GM11168 (cell line): ENCODE measurements around the gene PROS1.
"Not testable (repeated sequence)": the region's sequence is repeated elsewhere in the genome, so short reads cannot be mapped to it uniquely, and the experiment has no call there.

Source experiments
- in situ Hi-C: fragments of 300-500 bp; cut with MboI; formaldehyde crosslinking; loops from one replicate; pipeline ENCODE4 v1.12.0; 2022; ENCODE audit warnings: low sequenced_read_pairs; ENCODE audit not compliant: unreplicated experiment

Gene PROS1

DNA sequence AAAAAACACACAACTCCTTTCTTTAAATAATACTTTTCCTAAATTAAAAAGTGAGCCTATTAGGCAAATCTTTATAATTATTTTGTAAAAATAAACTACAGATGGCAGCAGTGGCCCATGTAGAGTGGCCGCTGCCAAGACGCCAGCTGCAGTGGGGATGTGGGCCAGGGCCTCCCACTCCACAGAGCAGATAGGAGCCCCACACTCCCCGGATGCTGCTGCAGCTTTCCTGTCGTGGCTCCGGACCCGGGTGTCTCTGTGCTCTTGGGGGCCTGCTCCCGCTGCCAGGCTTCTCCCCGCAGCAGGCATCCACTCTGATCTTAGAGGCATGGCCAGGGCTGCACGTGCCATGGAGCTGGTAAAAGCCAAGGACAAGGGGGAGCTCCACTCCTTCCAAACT is 67.5 kb downstream of the PROS1 start:
- in situ Hi-C loops: no loop called here

GRCh38 chr3:93904568-93904967 is 69.1 kb downstream of the PROS1 start:
- in situ Hi-C loops: no loop called here

DNA sequence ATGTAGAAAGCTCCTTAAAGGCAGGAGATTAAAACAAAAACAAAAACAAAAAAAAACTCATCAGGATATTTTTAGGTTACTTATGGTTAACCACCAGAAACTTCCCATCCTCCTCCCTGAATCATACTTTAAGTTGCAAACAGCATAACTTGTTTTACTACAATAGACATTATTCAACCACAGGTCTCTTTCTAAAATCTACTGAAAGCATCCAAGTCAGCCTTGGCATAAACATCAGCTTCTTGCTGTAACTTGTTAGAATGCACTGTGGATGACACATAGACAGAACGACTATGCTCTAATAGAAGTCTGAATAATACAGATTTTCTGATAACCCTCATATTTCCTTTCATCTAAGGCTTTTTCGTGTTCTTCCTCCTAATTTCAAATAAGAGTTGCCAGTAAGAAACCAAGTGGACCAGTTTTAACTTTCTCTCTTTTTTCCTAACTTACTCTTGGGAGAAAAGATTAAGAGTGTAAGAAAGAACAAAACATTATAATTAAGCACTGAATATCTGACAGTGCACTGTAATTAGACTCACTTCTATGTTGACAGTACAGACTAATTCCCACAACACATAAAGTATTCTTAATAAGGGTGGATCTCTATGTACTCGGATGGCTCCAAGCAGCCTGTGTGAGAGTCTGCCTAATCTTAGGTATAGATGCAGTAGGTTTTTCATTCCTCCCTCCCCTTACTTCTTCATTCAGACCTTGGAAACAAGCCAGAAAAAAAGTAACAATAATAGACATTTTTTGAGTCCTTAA is 95.3 kb downstream of the PROS1 start:
- in situ Hi-C loops: not testable (repeated sequence)

- in situ Hi-C loops: not testable (repeated sequence)
Observed at GRCh38 chr3:93877427-93877826, 96.3 kb downstream of the PROS1 start.

- in situ Hi-C loops: not testable (repeated sequence)
Observed at GRCh38 chr3:93873412-93873811, 100.3 kb downstream of the PROS1 start.

- in situ Hi-C loops: no loop called here
Observed at GRCh38 chr3:93867425-93867824, 106.3 kb downstream of the PROS1 start.

- in situ Hi-C loops: no loop called here
Observed at GRCh38 chr3:93861017-93861416, 112.7 kb downstream of the PROS1 start.

DNA sequence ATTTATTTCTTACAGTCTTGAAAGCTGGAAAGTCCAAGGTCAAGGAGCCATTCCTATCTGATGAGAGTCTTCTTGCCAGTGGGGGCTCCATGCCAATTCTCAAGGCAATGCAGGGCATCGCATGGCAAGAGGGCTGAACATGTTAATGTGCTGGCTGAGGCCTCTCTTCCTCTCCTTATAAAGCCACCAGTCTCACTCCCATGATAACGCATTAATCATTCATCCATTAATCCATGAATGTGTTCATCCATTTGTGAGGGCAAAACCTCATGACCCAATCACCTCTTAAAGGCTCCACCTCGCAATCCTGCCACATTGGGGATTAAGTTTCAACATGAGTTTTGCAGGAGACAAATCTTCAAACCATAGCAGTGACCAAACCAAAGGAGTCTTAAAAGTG is 118.3 kb downstream of the PROS1 start:
- in situ Hi-C loops: no loop called here

DNA sequence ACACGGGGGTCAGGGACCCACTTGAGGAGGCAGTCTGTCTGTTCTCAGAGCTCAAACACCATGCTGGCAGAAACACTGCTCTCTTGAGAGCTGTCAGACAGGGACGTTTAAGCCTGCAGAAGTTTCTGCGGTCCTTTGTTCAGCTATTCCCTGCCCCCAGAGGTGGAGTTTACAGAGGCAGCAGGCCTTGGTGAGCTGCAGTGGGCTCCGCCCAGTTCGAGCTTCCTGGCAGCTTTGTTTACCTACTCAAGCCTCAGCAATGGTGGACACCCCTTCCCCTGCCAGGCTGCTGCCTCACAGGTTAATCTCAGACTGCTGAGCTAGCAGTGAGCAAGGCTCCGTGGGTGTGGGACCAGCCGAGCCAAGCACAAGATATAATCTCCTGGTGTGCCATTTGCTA is 121.5 kb downstream of the PROS1 start:
- in situ Hi-C loops: not testable (repeated sequence)

- in situ Hi-C loops: no loop called here
Observed at GRCh38 chr3:93843981-93844380, 129.7 kb downstream of the PROS1 start.

GRCh38 chr3:93839193-93839592 is 134.5 kb downstream of the PROS1 start:
- in situ Hi-C loops: not testable (repeated sequence)
